C4-2B (cell line): ENCODE data around the gene RNF11.

Experiments
- ZFX ChIP-seq: fragments of 450-650 bp; IDR thresholded peaks from 2 replicates; pipeline ENCODE4 v1.6.1; 2017
- TF ChIP-seq, protein P1 (sequence below): fragments of 450-650 bp; conservative IDR thresholded peaks from 2 replicates; pipeline ENCODE4 v1.5.1; 2017; ENCODE audit warnings: mild to moderate bottlenecking

DNA sequence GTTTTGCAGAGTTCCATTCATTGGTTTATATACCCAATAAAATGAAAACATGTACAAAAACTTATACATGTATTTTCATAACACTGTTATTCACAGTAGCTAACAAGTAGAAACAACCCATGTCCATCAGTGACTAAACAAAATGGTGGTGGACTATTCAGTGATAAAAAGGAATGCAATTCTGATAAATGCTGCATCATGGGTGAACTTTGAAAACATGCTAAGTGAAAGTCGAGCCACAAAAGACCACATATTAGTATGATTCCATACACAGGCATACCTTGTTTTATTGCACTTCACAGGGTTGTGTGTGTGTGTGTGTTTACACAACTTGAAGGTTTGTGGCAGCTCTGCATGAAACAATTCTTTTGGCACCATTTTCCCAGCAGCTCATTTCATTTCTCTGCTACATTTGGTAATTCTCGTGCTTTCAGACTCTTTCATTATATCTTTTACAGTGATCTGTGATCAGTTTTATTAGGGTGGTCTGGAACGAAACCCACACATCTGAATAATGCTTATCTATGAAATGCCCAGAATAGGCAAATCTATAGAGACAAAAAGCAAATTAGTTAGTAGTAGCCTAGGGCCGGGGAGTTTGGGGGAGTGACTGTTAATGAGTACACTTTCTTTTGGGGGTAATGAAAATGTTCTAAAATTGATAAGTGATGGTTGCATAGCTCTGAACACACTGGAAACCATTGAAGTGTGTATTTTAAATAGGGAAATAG lies 27.2 kb downstream of the RNF11 start:
- TF ChIP-seq, protein P1, sequence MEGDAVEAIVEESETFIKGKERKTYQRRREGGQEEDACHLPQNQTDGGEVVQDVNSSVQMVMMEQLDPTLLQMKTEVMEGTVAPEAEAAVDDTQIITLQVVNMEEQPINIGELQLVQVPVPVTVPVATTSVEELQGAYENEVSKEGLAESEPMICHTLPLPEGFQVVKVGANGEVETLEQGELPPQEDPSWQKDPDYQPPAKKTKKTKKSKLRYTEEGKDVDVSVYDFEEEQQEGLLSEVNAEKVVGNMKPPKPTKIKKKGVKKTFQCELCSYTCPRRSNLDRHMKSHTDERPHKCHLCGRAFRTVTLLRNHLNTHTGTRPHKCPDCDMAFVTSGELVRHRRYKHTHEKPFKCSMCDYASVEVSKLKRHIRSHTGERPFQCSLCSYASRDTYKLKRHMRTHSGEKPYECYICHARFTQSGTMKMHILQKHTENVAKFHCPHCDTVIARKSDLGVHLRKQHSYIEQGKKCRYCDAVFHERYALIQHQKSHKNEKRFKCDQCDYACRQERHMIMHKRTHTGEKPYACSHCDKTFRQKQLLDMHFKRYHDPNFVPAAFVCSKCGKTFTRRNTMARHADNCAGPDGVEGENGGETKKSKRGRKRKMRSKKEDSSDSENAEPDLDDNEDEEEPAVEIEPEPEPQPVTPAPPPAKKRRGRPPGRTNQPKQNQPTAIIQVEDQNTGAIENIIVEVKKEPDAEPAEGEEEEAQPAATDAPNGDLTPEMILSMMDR: no peak
- TF ChIP-seq ZFX: no peak
